ENCODE data around the gene DSG2.
"Not testable (repeated sequence)": the region's sequence is repeated elsewhere in the genome, so short reads cannot be mapped to it uniquely, and the experiment has no call there.

DNA sequence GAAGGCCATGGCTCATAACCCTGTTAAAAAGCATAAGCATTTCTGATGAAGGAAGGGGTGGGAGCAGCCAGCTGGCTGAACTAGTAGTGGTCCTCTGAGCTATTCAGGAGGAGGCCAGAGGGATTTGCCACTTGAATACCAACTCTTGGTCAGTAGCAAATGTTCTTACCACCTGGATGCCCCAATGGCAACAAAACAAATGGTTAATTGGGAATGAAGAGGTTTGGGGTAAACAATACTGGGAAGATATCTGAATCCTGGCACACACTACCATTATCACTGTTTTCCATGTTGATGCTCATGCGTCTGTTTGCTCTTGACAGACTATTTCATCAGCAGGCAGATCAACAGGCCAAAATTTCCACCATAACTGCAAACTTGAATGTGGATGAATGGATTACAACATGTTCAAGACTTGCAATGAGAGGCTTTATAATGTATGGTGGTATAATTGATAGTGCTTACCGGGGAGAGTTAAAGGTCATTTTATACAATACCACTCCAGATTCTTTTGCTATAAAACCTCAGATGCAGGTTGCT is 3.2 kb upstream of the DSG2 start:
- not testable (repeated sequence) for TF ChIP-seq POLR2AphosphoS5, CTCF (IDR thresholded peaks at IDR 0.05)

All from esophagus muscularis mucosa (tissue), 3 donors.